Smooth muscle cell (in vitro differentiated cells): ENCODE results near the gene TDRD10. TPM values are rescaled to one million over a fixed set of nuclear protein-coding genes. Genes with fewer than 3 reads are reported as not detected.
"Not testable (repeated sequence)": the region's sequence is repeated elsewhere in the genome, so short reads cannot be mapped to it uniquely, and the experiment has no call there.

ENCODE experiments used
- DNase-seq: peaks from one replicate; lab custom pipeline; 2025; ENCODE audit not compliant: unreplicated experiment; lab: John Stamatoyannopoulos, UW
- H2AFZ ChIP-seq: fragments of 200-600 bp; sonication (generic); 2 replicates; pipeline ENCODE4 v1.6.0; 2016; ENCODE audit warnings: antibody characterized with exemption, low read depth, mild to moderate bottlenecking
- H3F3A ChIP-seq: fragments of 200-600 bp; sonication (generic); 2 replicates; pipeline ENCODE4 v1.6.0; 2017; ENCODE audit warnings: antibody characterized with exemption, low read depth
- H3K27ac ChIP-seq: fragments of 200-600 bp; sonication (generic); 2 replicates; pipeline ENCODE4 v1.5.1; 2016; ENCODE audit warnings: low read depth, mild to moderate bottlenecking
- H3K27me3 ChIP-seq: fragments of 200-600 bp; sonication (generic); 2 replicates; pipeline ENCODE4 v1.6.1; 2016; ENCODE audit warnings: low read depth, mild to moderate bottlenecking
- H3K36me3 ChIP-seq: fragments of 200-600 bp; sonication (generic); 2 replicates; pipeline ENCODE4 v1.5.1; 2016; ENCODE audit warnings: low read depth
- H3K4me1 ChIP-seq: fragments of 200-600 bp; sonication (generic); 2 replicates; pipeline ENCODE4 v1.5.1; 2016; ENCODE audit warnings: low read depth
- H3K4me2 ChIP-seq: fragments of 200-600 bp; sonication (generic); 2 replicates; pipeline ENCODE4 v1.6.0; 2016; ENCODE audit warnings: mild to moderate bottlenecking
- H3K4me3 ChIP-seq: fragments of 200-600 bp; sonication (generic); 2 replicates; pipeline ENCODE4 v1.5.1; 2016; ENCODE audit warnings: mild to moderate bottlenecking
- H3K79me2 ChIP-seq: fragments of 200-600 bp; sonication (generic); 2 replicates; pipeline ENCODE4 v1.6.0; 2016; ENCODE audit warnings: low read depth, mild to moderate bottlenecking
- H3K9ac ChIP-seq: fragments of 200-600 bp; sonication (generic); 2 replicates; pipeline ENCODE4 v1.6.0; 2016; ENCODE audit warnings: low read depth
- H3K9me3 ChIP-seq: fragments of 200-600 bp; sonication (generic); replicated peaks from 2 replicates; pipeline ENCODE4 v1.5.1; 2016; ENCODE audit warnings: low read depth
- H4K20me1 ChIP-seq: fragments of 200-600 bp; sonication (generic); 2 replicates; pipeline ENCODE4 v1.6.0; 2016; ENCODE audit warnings: low read depth
- CTCF ChIP-seq: fragments of 200-600 bp; sonication (generic); IDR thresholded peaks from 2 replicates; pipeline ENCODE4 v1.5.1; 2017; ENCODE audit warnings: borderline replicate concordance, mild to moderate bottlenecking, antibody characterized with exemption; ENCODE audit not compliant: insufficient read depth, poor library complexity, severe bottlenecking
- WGBS: methylation state at CpG from one replicate; pipeline ENCODE4 v1.1.7; 2016; ENCODE audit warnings: low lambda C conversion rate; 5-methylcytosine and 5-hydroxymethylcytosine counted together
- polyA plus RNA-seq: library from polyadenylated mRNA; unstranded; fragments of >200 nt; fragmentation: Nextera tagmentation; extraction: Ambion mirVana; gene quantifications from 2 replicates; pipeline ENCODE4 v1.2.1, GENCODE V29; 2016
- total RNA-seq: library from RNA; depleted of rRNA; stranded (reverse); fragments of >200 nt; gene quantifications from 2 replicates; pipeline ENCODE4 v1.2.3, GENCODE V29; 2014

Gene TDRD10
- total and polyA plus RNA-seq, 2 experiments from 2014 or later = 0.11 to 0.13 TPM

GRCh38 chr1:154521695-154522094, 19.7 kb downstream of the TDRD10 start:
- Histone ChIP-seq H3K4me1 (no peaks in the 10 kb centered on the region), H3K36me3 (no peaks in the 10 kb centered on the region), H3K27ac (no peak overlapping the region), H3K27me3 (peaks cover 17% of the 10 kb centered on the region), H2AFZ (no peak overlapping the region), H3K79me2 (no peaks in the 10 kb centered on the region), H3K9me3 (no peaks in the 10 kb centered on the region), H3K4me3 (no peak overlapping the region), H3F3A (no peaks in the 10 kb centered on the region), H3K9ac (no peak overlapping the region), H3K4me2 (no peak overlapping the region), H4K20me1 (no peaks in the 10 kb centered on the region)
- no peak for TF ChIP-seq CTCF
- DNase-seq = no peak
- WGBS = 71% methylated on average over 3 of the region's 3 CpGs

GRCh38 chr1:154524881-154525280, 22.9 kb downstream of the TDRD10 start:
- no peak for TF ChIP-seq CTCF
- Histone ChIP-seq H3K79me2 (no peaks in the 10 kb centered on the region), H3F3A (no peaks in the 10 kb centered on the region), H3K4me3 (no peak overlapping the region), H3K9me3 (no peaks in the 10 kb centered on the region), H3K4me1 (no peaks in the 10 kb centered on the region), H3K27me3 (peaks cover 7% of the 10 kb centered on the region), H3K4me2 (no peak overlapping the region), H3K9ac (no peak overlapping the region), H3K36me3 (no peaks in the 10 kb centered on the region), H4K20me1 (no peaks in the 10 kb centered on the region), H2AFZ (no peak overlapping the region), H3K27ac (no peak overlapping the region)
- no peak for DNase-seq

- Histone ChIP-seq H3K9ac (no peak overlapping the region), H3K36me3 (no peaks in the 10 kb centered on the region), H3K4me1 (no peaks in the 10 kb centered on the region), H3K4me3 (no peak overlapping the region), H3K27ac (no peak overlapping the region), H3K9me3 (no peaks in the 10 kb centered on the region), H3K4me2 (no peak overlapping the region), H3K27me3 (peaks cover 7% of the 10 kb centered on the region), H3K79me2 (no peaks in the 10 kb centered on the region), H2AFZ (no peak overlapping the region), H3F3A (no peaks in the 10 kb centered on the region), H4K20me1 (no peaks in the 10 kb centered on the region)
- no peak for TF ChIP-seq CTCF
- DNase-seq = no peak
- WGBS = 76% methylated on average over 6 of the region's 6 CpGs
Observed at GRCh38 chr1:154527192-154527591, 25.2 kb downstream of the TDRD10 start.

- 92% methylated on average over 6 of the region's 6 CpGs for WGBS
- Histone ChIP-seq H3F3A (no peaks in the 10 kb centered on the region), H3K4me2 (no peak overlapping the region), H3K9ac (no peak overlapping the region), H3K9me3 (no peaks in the 10 kb centered on the region), H3K27me3 (no peaks in the 10 kb centered on the region), H3K27ac (no peak overlapping the region), H4K20me1 (no peaks in the 10 kb centered on the region), H3K36me3 (no peaks in the 10 kb centered on the region), H2AFZ (no peak overlapping the region), H3K4me1 (no peaks in the 10 kb centered on the region), H3K4me3 (no peak overlapping the region), H3K79me2 (no peaks in the 10 kb centered on the region)
- no peak for DNase-seq
- no peak for TF ChIP-seq CTCF
Observed at GRCh38 chr1:154529308-154529707, 27.3 kb downstream of the TDRD10 start.

GRCh38 chr1:154531950-154532349, 29.9 kb downstream of the TDRD10 start:
- H3K9ac ChIP-seq, H4K20me1 ChIP-seq, H3K9me3 ChIP-seq, H3K79me2 ChIP-seq, H3K27me3 ChIP-seq, H3K4me1 ChIP-seq, H3K4me2 ChIP-seq, H2AFZ ChIP-seq, H3K4me3 ChIP-seq, DNase-seq, H3K36me3 ChIP-seq, H3K27ac ChIP-seq, H3F3A ChIP-seq: not testable (repeated sequence)
- 99% methylated on average over 13 of the region's 13 CpGs for WGBS
